Right renal pelvis (tissue), 4 donors: ENCODE data around the gene SLC25A17. TPM values are rescaled to one million over a fixed set of nuclear protein-coding genes. Genes with fewer than 3 reads are reported as not detected.
A peak's percentile ranks its signal among the peaks of the same experiment; 100 is the strongest.
"Not testable (repeated sequence)": the region's sequence is repeated elsewhere in the genome, so short reads cannot be mapped to it uniquely, and the experiment has no call there.

Experiments
- DNase-seq, 4 donors: peaks; one replicate each; pipeline ENCODE4 v3.0.0-alpha.2; 2013; ENCODE audit warnings: low read depth in 4 of 4, low spot score in 3 of 4, missing footprints in 1 of 4
- polyA plus RNA-seq, 4 donors: library from polyadenylated mRNA; unstranded; fragments of 120-200 nt; gene quantifications; one replicate each; pipeline ENCODE4 v1.2.1, GENCODE V29; 2013; ENCODE audit not compliant: insufficient read length in 4 of 4

The SLC25A17 gene
- polyA plus RNA-seq = 10 to 100 TPM; 39.3 to 45.9 (median 41.3) TPM

GRCh38 chr22:40818747-40819598 lies at the start of gene SLC25A17:
SLC25A17 (minus strand) TSS chr22:40819346; CDS start chr22:40819248, 98 bp downstream.
- DNase-seq = peak; percentile 65 to 79 (median 73)

DNA sequence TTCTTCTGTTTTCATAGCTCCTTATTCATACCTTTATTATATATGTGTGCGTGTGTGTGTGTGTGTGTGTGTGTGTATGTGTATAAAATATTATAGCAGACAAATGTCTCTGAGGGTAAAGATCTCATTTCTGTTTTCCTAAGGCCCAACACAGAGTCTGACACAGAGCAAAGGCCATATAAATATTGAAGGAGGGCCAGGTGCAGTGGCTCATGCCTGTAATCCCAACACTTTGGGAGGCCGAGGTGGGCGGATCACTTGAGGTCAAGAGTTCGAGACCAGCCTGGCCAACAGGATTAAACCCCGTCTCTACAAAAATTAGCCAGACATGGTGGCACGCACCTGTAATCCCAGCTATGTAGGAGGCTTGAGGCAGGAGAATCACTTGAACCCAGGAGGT lies 49.2 kb upstream of the SLC25A17 start:
- DNase-seq = not testable (repeated sequence)

GRCh38 chr22:40867109-40867508 lies 48.0 kb upstream of the SLC25A17 start:
- no peak for DNase-seq

DNA sequence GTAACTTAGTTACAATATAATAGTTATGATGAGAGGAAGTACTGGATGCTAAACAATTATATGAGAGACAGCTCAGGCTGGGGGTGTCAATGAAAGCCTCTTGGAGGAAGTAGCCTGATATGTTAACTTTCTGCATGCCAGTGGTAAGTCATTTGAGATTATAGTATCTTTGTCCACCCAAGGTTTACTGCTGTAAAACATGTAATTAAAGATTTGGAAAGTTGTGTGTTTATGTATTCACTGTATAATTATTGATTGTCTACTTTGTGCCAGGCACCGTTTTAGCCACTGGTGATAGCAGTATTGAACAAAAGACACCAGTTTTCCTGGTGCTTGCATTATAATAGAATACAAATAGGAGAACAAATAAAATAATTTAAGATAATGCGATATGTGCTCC lies 43.4 kb upstream of the SLC25A17 start:
- DNase-seq = no peak

DNA sequence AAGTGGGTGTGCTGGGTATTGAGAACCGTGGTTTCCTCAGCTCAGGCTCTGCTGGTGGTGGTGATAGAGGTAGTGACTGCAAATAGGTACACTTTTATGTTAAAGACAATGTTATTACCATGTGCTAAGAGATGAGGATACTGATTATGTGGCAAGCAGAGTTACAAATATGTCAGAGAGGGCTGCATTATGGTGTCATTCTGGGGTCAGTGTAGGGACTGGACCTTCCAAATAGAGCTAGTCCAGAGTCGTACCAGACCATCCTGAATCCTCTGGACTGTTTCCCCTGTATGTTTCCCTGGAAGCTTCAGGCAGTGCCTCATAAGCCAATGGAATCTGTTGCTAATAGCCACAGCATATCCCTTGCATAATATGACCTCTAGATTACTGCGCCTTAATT lies 42.9 kb upstream of the SLC25A17 start, which contains the start of gene DNAJB7:
TSS of gene DNAJB7 (minus strand) at position 101 of the 400 bp plus-strand sequence. CDS start 119 bp downstream, outside the sequence.
- no peak for DNase-seq

DNA sequence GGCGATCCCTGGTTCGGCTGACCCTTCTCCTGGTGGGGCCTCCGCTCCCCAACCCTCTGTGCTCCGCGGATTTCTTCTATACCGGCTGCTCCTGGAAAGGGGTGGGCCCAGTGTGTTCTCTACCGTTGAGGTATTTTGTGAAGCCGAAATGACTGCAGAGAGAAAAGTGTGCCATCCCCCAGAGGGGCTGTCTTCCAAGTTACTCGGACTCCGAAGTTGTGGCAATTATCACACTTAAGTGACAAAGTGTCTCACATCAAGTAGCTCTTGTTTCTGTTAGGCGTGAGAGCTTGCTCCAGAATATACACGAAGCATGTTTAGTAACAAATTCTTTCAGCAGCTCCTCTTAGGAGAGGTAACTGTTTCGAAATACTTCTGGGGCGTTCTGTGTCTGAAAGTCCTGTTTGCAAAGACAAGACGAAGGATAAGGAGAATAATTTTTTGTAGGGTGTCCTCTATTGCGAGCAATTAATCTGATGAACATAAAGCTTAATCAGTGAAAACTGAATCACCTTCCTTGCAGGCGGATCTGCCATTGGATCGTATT lies 38.2 kb upstream of the SLC25A17 start:
- DNase-seq = no peak

- peak; percentile 93 to 98 (median 94) for DNase-seq
These were observed 37.6 kb upstream of the SLC25A17 start, which contains the start of the genes ST13 and XPNPEP3 for GRCh38 chr22:40856513-40857308. ST13 (minus strand) TSS chr22:40856639; CDS start chr22:40856540, 99 bp downstream. XPNPEP3 (plus strand) TSS chr22:40857148; CDS start chr22:40857182, 34 bp downstream.

GRCh38 chr22:40855979-40856512 lies 36.9 kb upstream of the SLC25A17 start:
- DNase-seq = peak in 1 of 4 donors; percentile 25

DNA sequence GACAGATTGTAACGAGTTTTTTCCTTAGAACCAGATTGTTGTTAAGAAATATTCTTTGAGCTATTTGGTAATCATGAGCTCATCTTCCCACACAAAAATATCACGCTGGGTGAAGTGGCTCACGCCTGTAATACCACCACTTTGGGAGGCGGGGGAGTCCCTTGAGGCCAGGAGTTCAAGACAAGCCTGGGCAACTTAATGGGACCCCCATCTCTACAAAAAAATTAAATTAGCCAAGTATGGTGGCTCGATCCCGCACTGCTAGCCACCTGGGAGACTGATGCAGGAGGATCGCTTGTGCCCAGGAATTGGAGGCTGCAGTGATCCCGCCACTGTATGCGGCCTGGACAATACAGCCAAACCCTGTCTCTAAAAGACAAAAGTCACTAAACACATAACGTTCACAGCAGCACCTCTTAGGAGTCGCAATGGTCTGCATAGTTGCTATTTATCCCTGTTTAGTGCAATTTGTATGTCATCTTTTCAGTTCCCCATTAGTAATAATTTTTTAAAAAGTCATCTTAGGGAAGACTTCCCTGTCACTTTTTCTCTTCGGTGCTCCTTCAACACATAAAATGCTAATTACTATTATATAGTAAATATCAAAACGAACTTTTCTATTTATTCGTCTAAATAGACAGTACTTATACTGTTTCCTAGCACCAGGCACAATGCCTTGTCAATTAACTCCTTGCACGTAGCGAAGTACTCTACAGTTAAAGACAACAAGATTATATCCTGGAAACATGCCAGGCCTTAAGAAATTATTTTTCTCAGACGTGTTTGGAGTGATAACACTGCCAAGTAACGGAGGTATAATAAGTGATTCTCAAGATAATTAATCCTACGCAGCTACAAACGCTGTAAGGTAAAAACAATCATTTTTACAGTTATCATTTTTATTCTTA lies 36.2 kb upstream of the SLC25A17 start:
- no peak for DNase-seq

GRCh38 chr22:40853961-40854360 lies 34.8 kb upstream of the SLC25A17 start:
- no peak for DNase-seq

DNA sequence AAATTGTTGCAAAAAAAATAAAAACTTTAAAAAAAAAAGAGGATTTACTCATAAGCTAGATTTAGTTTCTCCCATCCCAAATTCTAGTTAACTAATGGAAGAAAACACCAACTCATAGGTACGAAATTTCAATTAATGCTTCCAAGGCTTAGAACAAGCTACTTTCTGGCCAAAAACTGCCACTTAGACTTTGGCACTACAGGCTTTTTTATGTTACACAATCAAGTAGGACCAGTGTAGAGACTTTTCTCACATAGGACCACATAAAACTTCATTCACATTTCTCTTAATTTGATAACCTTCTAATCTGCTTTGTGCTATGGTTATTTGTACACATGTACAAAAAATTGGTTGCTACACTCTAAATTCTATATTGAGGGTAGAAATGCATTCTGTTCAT lies 34.2 kb upstream of the SLC25A17 start:
- DNase-seq = no peak

GRCh38 chr22:40845816-40846215 lies 26.7 kb upstream of the SLC25A17 start:
- not testable (repeated sequence) for DNase-seq

DNA sequence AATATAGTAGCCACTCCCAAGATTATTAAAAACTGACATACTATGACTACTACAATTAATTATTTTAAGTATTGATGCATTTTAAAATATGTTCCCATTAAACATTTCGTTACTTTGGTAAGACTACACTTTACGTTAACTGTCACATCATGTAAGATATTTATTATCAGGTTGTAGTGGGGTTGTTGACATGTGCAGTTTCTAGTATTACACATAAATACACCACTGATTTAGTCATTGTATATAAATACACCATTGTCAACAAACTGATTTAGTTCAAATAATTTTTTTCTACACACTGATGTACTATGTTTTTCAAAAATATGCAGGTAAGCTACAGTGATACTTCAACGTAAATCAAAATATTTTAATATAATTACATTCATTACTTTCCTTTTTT lies 25.8 kb upstream of the SLC25A17 start:
- DNase-seq = no peak

DNA sequence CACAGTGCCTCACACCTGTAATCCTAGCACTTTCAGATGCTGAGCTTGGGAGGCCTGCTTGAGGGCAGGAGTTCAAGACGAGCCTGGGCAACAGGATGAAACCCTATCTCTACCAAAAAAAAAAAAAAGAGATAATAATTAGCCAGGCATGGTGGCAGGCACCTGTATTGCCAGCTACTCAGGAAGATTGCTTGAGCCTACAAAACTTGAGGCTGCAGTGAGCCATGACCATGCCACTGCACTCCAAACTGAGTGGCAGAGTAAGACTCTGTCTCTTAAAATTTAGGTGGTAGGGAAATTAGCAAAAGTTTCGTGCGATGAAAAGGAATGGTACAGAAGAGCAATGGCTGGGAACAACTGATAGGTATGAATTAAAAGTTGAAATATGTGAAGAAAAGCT lies 19.3 kb upstream of the SLC25A17 start:
- no peak for DNase-seq

DNA sequence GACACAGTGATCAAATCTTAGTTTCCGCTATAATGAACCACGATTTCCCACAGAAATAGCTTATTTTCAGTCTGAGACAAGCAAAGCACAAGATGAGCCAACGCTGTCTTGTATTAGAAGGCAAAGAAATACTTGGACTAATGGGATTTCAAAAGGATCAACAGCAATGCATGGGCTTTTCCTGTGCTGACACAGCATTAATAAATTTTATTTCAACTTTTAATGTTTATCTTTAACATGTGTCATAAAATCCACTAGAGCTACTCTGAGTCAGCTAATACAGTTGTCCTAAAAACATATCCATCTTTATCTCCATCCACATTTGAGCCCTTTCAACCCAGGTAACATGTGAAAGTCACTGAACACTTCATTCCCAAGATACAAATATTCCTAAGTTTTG lies 15.5 kb upstream of the SLC25A17 start:
- DNase-seq = no peak

DNA sequence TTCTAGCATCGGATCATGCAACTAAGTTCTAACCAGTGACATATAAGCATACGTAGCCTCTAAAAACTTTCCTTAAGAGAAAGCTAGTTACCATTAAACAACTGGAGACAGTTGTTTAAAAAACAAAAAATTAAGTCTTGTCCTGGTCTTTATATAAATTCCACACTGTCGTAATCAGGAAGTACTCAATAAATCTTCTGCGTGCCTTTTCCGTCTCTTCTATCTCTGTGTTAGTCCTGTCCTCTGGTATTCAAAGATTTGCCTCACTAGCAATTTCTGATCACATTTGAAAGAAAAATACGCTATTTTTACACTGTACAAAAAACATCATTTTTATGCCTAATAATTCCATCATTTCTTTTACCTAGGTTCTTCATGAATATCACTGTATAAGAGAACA lies 10.0 kb upstream of the SLC25A17 start:
- DNase-seq = no peak

DNA sequence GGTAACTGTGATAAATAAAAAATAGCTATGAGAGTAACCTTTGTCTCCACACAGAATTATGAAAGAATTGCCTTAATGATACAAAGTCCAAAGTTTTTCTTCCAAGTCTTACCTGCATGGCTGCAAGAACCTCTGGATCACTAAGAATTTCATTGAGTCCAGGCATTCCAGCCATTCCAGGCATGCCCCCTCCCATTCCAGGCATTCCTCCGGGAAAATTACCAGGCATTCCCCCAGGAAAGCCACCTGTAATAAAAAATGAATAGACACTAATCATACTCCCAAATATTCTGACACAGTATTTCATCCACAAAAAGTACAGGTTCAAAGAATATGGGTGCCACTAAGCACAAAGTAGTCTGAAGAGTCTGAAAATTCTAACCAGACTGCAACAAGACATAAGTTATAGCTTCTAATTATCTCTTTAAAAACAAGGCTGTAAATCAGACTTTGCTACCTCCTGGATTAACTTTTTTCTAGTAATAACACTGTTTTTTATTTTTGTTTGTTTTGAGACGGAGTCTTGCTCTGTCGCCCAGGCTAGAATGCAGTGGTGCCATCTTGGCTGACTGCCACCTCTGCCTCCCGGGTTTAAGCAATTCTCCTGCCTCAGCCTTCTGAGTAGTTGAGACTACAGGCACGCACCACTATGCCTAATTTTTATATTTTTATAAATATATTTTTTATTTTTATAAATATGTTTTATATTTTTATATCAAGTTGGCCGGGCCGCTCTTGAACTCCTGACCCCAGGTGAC lies 8.0 kb upstream of the SLC25A17 start:
- no peak for DNase-seq

DNA sequence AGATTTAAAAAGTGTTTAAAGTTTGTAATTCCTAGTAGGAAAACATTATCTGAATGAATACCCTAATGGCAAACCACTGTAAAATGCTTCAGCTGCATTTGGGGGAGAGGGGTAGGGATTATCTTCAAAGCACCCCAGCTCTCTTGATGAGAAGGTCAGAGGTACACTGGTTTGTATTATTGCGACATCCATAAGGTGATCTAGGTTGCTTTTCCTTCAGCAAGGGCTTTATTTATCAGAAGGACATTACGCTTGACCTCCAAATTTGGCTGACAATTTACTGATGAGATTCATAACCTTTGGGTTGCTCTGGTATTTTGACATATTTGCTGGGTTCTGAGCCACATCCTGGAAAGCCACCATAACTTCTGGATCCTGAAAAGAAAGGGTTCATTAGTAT lies 7.1 kb upstream of the SLC25A17 start:
- DNase-seq = not testable (repeated sequence)

GRCh38 chr22:40823426-40823825 lies 4.3 kb upstream of the SLC25A17 start:
- no peak for DNase-seq
